Activated naive CD4-positive, alpha-beta T cell treated with anti-CD3 and anti-CD28 coated beads, Interleukin-2, amount 50 U/mL, for 24 hours (primary cell): ENCODE measurements around the gene GRIK3.
"Not testable (repeated sequence)": the region's sequence is repeated elsewhere in the genome, so short reads cannot be mapped to it uniquely, and the experiment has no call there.

Experiments
- H3K27ac Mint-ChIP-seq: one replicate; pipeline ENCODE4 v1.8.0; 2021; ENCODE audit warnings: mild to moderate bottlenecking, mixed read lengths
- H3K27me3 Mint-ChIP-seq: one replicate; pipeline ENCODE4 v1.8.0; 2021; ENCODE audit warnings: mixed read lengths
- H3K36me3 Mint-ChIP-seq: one replicate; pipeline ENCODE4 v1.8.0; 2021; ENCODE audit warnings: mixed read lengths
- H3K4me1 Mint-ChIP-seq: one replicate; pipeline ENCODE4 v1.8.0; 2021; ENCODE audit warnings: mixed read lengths
- H3K4me3 Mint-ChIP-seq: one replicate; pipeline ENCODE4 v1.8.0; 2021; ENCODE audit warnings: mild to moderate bottlenecking, mixed read lengths
- H3K9me3 Mint-ChIP-seq: one replicate; pipeline ENCODE4 v1.8.0; 2021; ENCODE audit warnings: mixed read lengths

GRIK3 gene

GRCh38 chr1:36773827-36774541, 260.3 kb downstream of the GRIK3 start:
- no peak overlapping the region for H3K4me3 Mint-ChIP-seq
- H3K36me3 Mint-ChIP-seq = no peaks in the 10 kb centered on the region
- no peaks in the 10 kb centered on the region for H3K4me1 Mint-ChIP-seq
- peaks cover 21% of the 10 kb centered on the region for H3K27me3 Mint-ChIP-seq
- no peak overlapping the region for H3K27ac Mint-ChIP-seq
- no peaks in the 10 kb centered on the region for H3K9me3 Mint-ChIP-seq

- Mint-ChIP-seq H3K36me3 (no peaks in the 10 kb centered on the region), H3K9me3 (no peaks in the 10 kb centered on the region), H3K4me1 (no peaks in the 10 kb centered on the region), H3K27ac (no peak overlapping the region), H3K27me3 (peaks cover 21% of the 10 kb centered on the region), H3K4me3 (no peak overlapping the region)
These were observed 261.4 kb downstream of the GRIK3 start for GRCh38 chr1:36772647-36773495.

- Mint-ChIP-seq H3K27me3 (peaks cover 21% of the 10 kb centered on the region), H3K4me3 (no peak overlapping the region), H3K27ac (no peak overlapping the region), H3K4me1 (no peaks in the 10 kb centered on the region), H3K9me3 (no peaks in the 10 kb centered on the region), H3K36me3 (no peaks in the 10 kb centered on the region)
These were observed 262.5 kb downstream of the GRIK3 start for GRCh38 chr1:36771660-36772284.

- Mint-ChIP-seq H3K4me1 (no peaks in the 10 kb centered on the region), H3K27me3 (peaks cover 19% of the 10 kb centered on the region), H3K27ac (no peak overlapping the region), H3K4me3 (no peak overlapping the region), H3K9me3 (no peaks in the 10 kb centered on the region), H3K36me3 (no peaks in the 10 kb centered on the region)
These were observed 263.1 kb downstream of the GRIK3 start for GRCh38 chr1:36771240-36771639.

- H3K9me3 Mint-ChIP-seq = no peaks in the 10 kb centered on the region
These were observed 264.2 kb downstream of the GRIK3 start for GRCh38 chr1:36769886-36770830.

GRCh38 chr1:36768486-36769178, 265.7 kb downstream of the GRIK3 start:
- no peak overlapping the region for H3K4me3 Mint-ChIP-seq
- peaks cover 13% of the 10 kb centered on the region for H3K27me3 Mint-ChIP-seq
- no peaks in the 10 kb centered on the region for H3K9me3 Mint-ChIP-seq
- H3K36me3 Mint-ChIP-seq = no peaks in the 10 kb centered on the region
- H3K4me1 Mint-ChIP-seq = no peaks in the 10 kb centered on the region
- H3K27ac Mint-ChIP-seq = no peak overlapping the region

More at GRCh38 chr1:36769886-36770830, 264.2 kb downstream of the GRIK3 start:
- Mint-ChIP-seq H3K4me3 (no peak overlapping the region), H3K27ac (no peak overlapping the region), H3K4me1 (no peaks in the 10 kb centered on the region), H3K36me3 (no peaks in the 10 kb centered on the region), H3K27me3 (peaks cover 15% of the 10 kb centered on the region)

GRCh38 chr1:36767429-36767828, 266.9 kb downstream of the GRIK3 start:
- H3K27me3 Mint-ChIP-seq = peaks cover 13% of the 10 kb centered on the region
- not testable (repeated sequence) for H3K36me3 Mint-ChIP-seq, H3K9me3 Mint-ChIP-seq, H3K4me3 Mint-ChIP-seq, H3K27ac Mint-ChIP-seq, H3K4me1 Mint-ChIP-seq

GRCh38 chr1:36766481-36766880, 267.8 kb downstream of the GRIK3 start:
- Mint-ChIP-seq H3K36me3 (no peaks in the 10 kb centered on the region), H3K4me3 (no peak overlapping the region), H3K27ac (no peak overlapping the region), H3K4me1 (no peaks in the 10 kb centered on the region), H3K9me3 (no peaks in the 10 kb centered on the region), H3K27me3 (peaks cover 8% of the 10 kb centered on the region)

- H3K9me3 Mint-ChIP-seq = no peaks in the 10 kb centered on the region
- H3K4me1 Mint-ChIP-seq = no peaks in the 10 kb centered on the region
- H3K27me3 Mint-ChIP-seq = peaks cover 7% of the 10 kb centered on the region
- no peak overlapping the region for H3K4me3 Mint-ChIP-seq
- no peaks in the 10 kb centered on the region for H3K36me3 Mint-ChIP-seq
- H3K27ac Mint-ChIP-seq = no peak overlapping the region
These were observed 268.5 kb downstream of the GRIK3 start for GRCh38 chr1:36765785-36766300.

GRCh38 chr1:36764798-36765197, 269.5 kb downstream of the GRIK3 start:
- Mint-ChIP-seq H3K27me3 (peaks cover under 1% of the 10 kb centered on the region), H3K4me3 (no peak overlapping the region), H3K4me1 (no peaks in the 10 kb centered on the region), H3K9me3 (no peaks in the 10 kb centered on the region), H3K27ac (no peak overlapping the region), H3K36me3 (no peaks in the 10 kb centered on the region)

- no peaks in the 10 kb centered on the region for H3K9me3 Mint-ChIP-seq
- no peak overlapping the region for H3K4me3 Mint-ChIP-seq
- H3K27ac Mint-ChIP-seq = no peak overlapping the region
- no peaks in the 10 kb centered on the region for H3K36me3 Mint-ChIP-seq
- no peaks in the 10 kb centered on the region for H3K27me3 Mint-ChIP-seq
- no peaks in the 10 kb centered on the region for H3K4me1 Mint-ChIP-seq
These were observed 270.5 kb downstream of the GRIK3 start for GRCh38 chr1:36763771-36764170.

GRCh38 chr1:36762174-36762573, 272.1 kb downstream of the GRIK3 start:
- Mint-ChIP-seq H3K9me3 (no peaks in the 10 kb centered on the region), H3K4me3 (no peak overlapping the region), H3K4me1 (no peaks in the 10 kb centered on the region), H3K36me3 (no peaks in the 10 kb centered on the region), H3K27ac (no peak overlapping the region), H3K27me3 (no peaks in the 10 kb centered on the region)

- no peak overlapping the region for H3K4me3 Mint-ChIP-seq
These were observed 273.2 kb downstream of the GRIK3 start for GRCh38 chr1:36761113-36761512.

GRCh38 chr1:36760081-36760480, 274.2 kb downstream of the GRIK3 start:
- Mint-ChIP-seq H3K27me3 (peaks cover 2% of the 10 kb centered on the region), H3K9me3 (no peaks in the 10 kb centered on the region), H3K27ac (no peak overlapping the region), H3K36me3 (no peaks in the 10 kb centered on the region), H3K4me3 (no peak overlapping the region), H3K4me1 (no peaks in the 10 kb centered on the region)

More at GRCh38 chr1:36761113-36761512, 273.2 kb downstream of the GRIK3 start:
- no peak overlapping the region for H3K27ac Mint-ChIP-seq
- no peaks in the 10 kb centered on the region for H3K27me3 Mint-ChIP-seq
- no peaks in the 10 kb centered on the region for H3K9me3 Mint-ChIP-seq
- H3K36me3 Mint-ChIP-seq = no peaks in the 10 kb centered on the region
- no peaks in the 10 kb centered on the region for H3K4me1 Mint-ChIP-seq
